GM23338 (cell line): ENCODE results near the gene RBFOX1. TPM values are rescaled to one million over a fixed set of nuclear protein-coding genes. Genes with fewer than 3 reads are reported as not detected.

ENCODE experiments used
- ATAC-seq: fragments of 200-7000 bp; cut with Tn5 transposase; 3 replicates; pipeline ENCODE4 v1.9.1; 2020
- DNase-seq: peaks from one replicate; pipeline ENCODE4 v3.0.0-alpha.2; 2015; ENCODE audit warnings: low spot score
- H2AFZ ChIP-seq: fragments of 200-600 bp; sonication (generic); 2 replicates; pipeline ENCODE4 v1.8.0; 2016; ENCODE audit warnings: antibody characterized with exemption, mild to moderate bottlenecking, moderate library complexity
- H3F3A ChIP-seq: fragments of 200-600 bp; sonication (generic); replicated peaks from 2 replicates; pipeline ENCODE4 v1.8.0; 2017; ENCODE audit warnings: antibody characterized with exemption, mixed run types, low read depth
- H3K27ac ChIP-seq: fragments of 200-600 bp; sonication (generic); 2 replicates; pipeline ENCODE4 v1.6.1; 2016; ENCODE audit warnings: low read depth
- H3K27me3 ChIP-seq: fragments of 200-600 bp; sonication (generic); 2 replicates; pipeline ENCODE4 v1.8.0; 2016; ENCODE audit warnings: mild to moderate bottlenecking, mixed run types, moderate library complexity; ENCODE audit not compliant: insufficient read depth
- H3K36me3 ChIP-seq: fragments of 200-600 bp; sonication (generic); 2 replicates; pipeline ENCODE4 v1.8.0; 2016; ENCODE audit warnings: mild to moderate bottlenecking; ENCODE audit not compliant: insufficient read depth
- H3K4me1 ChIP-seq: fragments of 200-600 bp; sonication (generic); 2 replicates; pipeline ENCODE4 v1.8.0; 2016; ENCODE audit warnings: mild to moderate bottlenecking, moderate library complexity; ENCODE audit not compliant: insufficient read depth
- H3K4me2 ChIP-seq: fragments of 200-600 bp; sonication (generic); 2 replicates; pipeline ENCODE4 v1.7.1; 2017; ENCODE audit warnings: mixed run types
- H3K4me3 ChIP-seq: fragments of 200-600 bp; sonication (generic); 2 replicates; pipeline ENCODE4 v1.6.1; 2016; ENCODE audit warnings: mixed run types
- H3K79me2 ChIP-seq: fragments of 200-600 bp; sonication (generic); replicated peaks from 2 replicates; pipeline ENCODE4 v1.8.0; 2017; ENCODE audit warnings: mild to moderate bottlenecking; ENCODE audit not compliant: insufficient read depth
- H3K9me2 ChIP-seq: fragments of 200-600 bp; sonication (generic); 2 replicates; pipeline ENCODE4 v1.8.0; 2017; ENCODE audit not compliant: insufficient read depth
- H4K20me1 ChIP-seq: fragments of 200-600 bp; sonication (generic); replicated peaks from 2 replicates; pipeline ENCODE4 v1.8.0; 2017; ENCODE audit warnings: mild to moderate bottlenecking; ENCODE audit not compliant: insufficient read depth
- H3K27ac Mint-ChIP-seq: 2 replicates; pipeline ENCODE4 v1.8.0; 2020; ENCODE audit warnings: inconsistent platforms, mild to moderate bottlenecking, moderate library complexity, mixed read lengths
- H3K27me3 Mint-ChIP-seq: 3 replicates; pipeline ENCODE4 v1.8.0; 2022; ENCODE audit warnings: low read depth, mild to moderate bottlenecking, moderate library complexity, mixed read lengths, inconsistent platforms; ENCODE audit not compliant: insufficient read depth, poor library complexity
- H3K36me3 Mint-ChIP-seq: 3 replicates; pipeline ENCODE4 v1.8.0; 2021; ENCODE audit warnings: low read depth, mild to moderate bottlenecking, inconsistent platforms, moderate library complexity, mixed read lengths
- H3K4me1 Mint-ChIP-seq: 3 replicates; pipeline ENCODE4 v1.8.0; 2020; ENCODE audit warnings: mild to moderate bottlenecking, inconsistent platforms, mixed read lengths
- H3K4me3 Mint-ChIP-seq: 3 replicates; pipeline ENCODE4 v1.8.0; 2021; ENCODE audit warnings: moderate library complexity, mild to moderate bottlenecking, inconsistent platforms, mixed read lengths
- H3K9me3 Mint-ChIP-seq: 3 replicates; pipeline ENCODE4 v1.8.0; 2020; ENCODE audit warnings: moderate library complexity, mild to moderate bottlenecking, inconsistent platforms, mixed read lengths
- CREB1 ChIP-seq: fragments of 250-450 bp; sonication (Bioruptor Pico); IDR thresholded peaks from 2 replicates; pipeline ENCODE4 v1.5.0; 2020; ENCODE audit warnings: low read depth, mild to moderate bottlenecking, moderate library complexity
- ETS1 ChIP-seq: IDR thresholded peaks from 2 replicates; pipeline ENCODE4 v1.6.1; 2016; ENCODE audit warnings: antibody characterized with exemption
- EZH2 ChIP-seq: fragments of 200-600 bp; sonication (generic); IDR thresholded peaks from one replicate; pipeline ENCODE4 v1.8.0; 2017; ENCODE audit warnings: antibody characterized with exemption, mild to moderate bottlenecking, low read depth; ENCODE audit not compliant: unreplicated experiment
- EZH2phosphoT487 ChIP-seq: fragments of 200-600 bp; sonication (generic); IDR thresholded peaks from one replicate; pipeline ENCODE4 v1.8.1; 2018; ENCODE audit warnings: antibody characterized with exemption; ENCODE audit not compliant: unreplicated experiment
- JUNB ChIP-seq: IDR thresholded peaks from one replicate; pipeline ENCODE4 v1.6.1; 2016; ENCODE audit warnings: antibody characterized with exemption; ENCODE audit not compliant: unreplicated experiment
- NANOG ChIP-seq: IDR thresholded peaks from 2 replicates; pipeline ENCODE4 v1.6.1; 2016; ENCODE audit warnings: antibody characterized with exemption, borderline replicate concordance
- POLR2AphosphoS5 ChIP-seq: IDR thresholded peaks from 2 replicates; pipeline ENCODE4 v1.6.1; 2016; ENCODE audit warnings: antibody characterized with exemption, low read depth
- REST ChIP-seq: IDR thresholded peaks from one replicate; pipeline ENCODE4 v1.6.1; 2018; ENCODE audit warnings: antibody characterized with exemption; ENCODE audit not compliant: unreplicated experiment
- STAT1 ChIP-seq: IDR thresholded peaks from one replicate; pipeline ENCODE4 v1.6.1; 2016; ENCODE audit warnings: antibody characterized with exemption; ENCODE audit not compliant: unreplicated experiment
- ZNF114 ChIP-seq: fragments of 250-450 bp; sonication (Bioruptor Pico); IDR thresholded peaks from 2 replicates; pipeline ENCODE4 v1.5.0; 2020; ENCODE audit warnings: mild to moderate bottlenecking, moderate library complexity
- ZNF331 ChIP-seq: fragments of 250-450 bp; sonication (Bioruptor Pico); IDR thresholded peaks from 2 replicates; pipeline ENCODE4 v1.5.0; 2020; ENCODE audit warnings: low read depth, mild to moderate bottlenecking, moderate library complexity
- ZNF462 ChIP-seq: fragments of 250-450 bp; sonication (Bioruptor Pico); IDR thresholded peaks from 2 replicates; pipeline ENCODE4 v1.5.0; 2020; ENCODE audit warnings: mild to moderate bottlenecking, moderate library complexity
- polyA plus RNA-seq: library from polyadenylated mRNA; unstranded; fragments of >200 nt; fragmentation: Nextera tagmentation; extraction: Ambion mirVana; gene quantifications from 2 replicates; pipeline ENCODE4 v1.2.1, GENCODE V29; 2016
- total RNA-seq: library from RNA; depleted of rRNA; stranded (reverse); fragments of >200 nt; shearing (Covaris generic); gene quantifications from 2 replicates; pipeline ENCODE4 v1.2.3, GENCODE V29; 2014

The RBFOX1 gene
- total and polyA plus RNA-seq, 2 experiments from 2014 or later = 2.5 to 3.6 TPM

- peaks cover 10% of the 10 kb centered on the region for H3K4me1 Mint-ChIP-seq
- no peak overlapping the region for H3K4me3 Mint-ChIP-seq
- no peaks in the 10 kb centered on the region for H3K27me3 ChIP-seq
- no peak overlapping the region for H3K27ac Mint-ChIP-seq
- H3K79me2 ChIP-seq = no peaks in the 10 kb centered on the region
- no peaks in the 10 kb centered on the region for H3F3A ChIP-seq
- no peak for ATAC-seq
- no peaks in the 10 kb centered on the region for H3K9me2 ChIP-seq
- H3K27ac ChIP-seq = no peak overlapping the region
- no peaks in the 10 kb centered on the region for H3K4me1 ChIP-seq
- H3K4me2 ChIP-seq = no peak overlapping the region
- no peak overlapping the region for H3K4me3 ChIP-seq
- H3K27me3 Mint-ChIP-seq = no peaks in the 10 kb centered on the region
- DNase-seq = no peak
- no peaks in the 10 kb centered on the region for H3K9me3 Mint-ChIP-seq
- no peaks in the 10 kb centered on the region for H4K20me1 ChIP-seq
- no peak overlapping the region for H2AFZ ChIP-seq
- H3K36me3 ChIP-seq = peaks cover 3% of the 10 kb centered on the region; the same call in 1 of the 2 replicates
- no peak for TF ChIP-seq REST
- no peak for TF ChIP-seq CREB1 (CRISPR knock-in tag)
- no peak for TF ChIP-seq ZNF114 (CRISPR knock-in tag)
- no peak for TF ChIP-seq STAT1
- no peak for TF ChIP-seq ETS1
- no peak for TF ChIP-seq EZH2phosphoT487
- no peak for TF ChIP-seq NANOG
- no peak for TF ChIP-seq ZNF331 (CRISPR knock-in tag)
- no peak for TF ChIP-seq ZNF462 (CRISPR knock-in tag)
- no peak for TF ChIP-seq POLR2AphosphoS5
- no peak for TF ChIP-seq EZH2
- no peak for TF ChIP-seq JUNB
- H3K36me3 Mint-ChIP-seq = no peaks in the 10 kb centered on the region
Measured at GRCh38 chr16:7584561-7584960, 251.9 kb downstream of the RBFOX1 start.
